HG02763 (cell line): ENCODE results near the gene PIGN.
A peak's percentile ranks its signal among the peaks of the same experiment; 100 is the strongest.

Experiments
- ATAC-seq: cut with Tn5 transposase; IDR thresholded peaks from one replicate; pipeline ENCODE4 v1.9.1; 2021; ENCODE audit warnings: mild to moderate bottlenecking, moderate library complexity; ENCODE audit not compliant: unreplicated experiment

PIGN gene, protein sequence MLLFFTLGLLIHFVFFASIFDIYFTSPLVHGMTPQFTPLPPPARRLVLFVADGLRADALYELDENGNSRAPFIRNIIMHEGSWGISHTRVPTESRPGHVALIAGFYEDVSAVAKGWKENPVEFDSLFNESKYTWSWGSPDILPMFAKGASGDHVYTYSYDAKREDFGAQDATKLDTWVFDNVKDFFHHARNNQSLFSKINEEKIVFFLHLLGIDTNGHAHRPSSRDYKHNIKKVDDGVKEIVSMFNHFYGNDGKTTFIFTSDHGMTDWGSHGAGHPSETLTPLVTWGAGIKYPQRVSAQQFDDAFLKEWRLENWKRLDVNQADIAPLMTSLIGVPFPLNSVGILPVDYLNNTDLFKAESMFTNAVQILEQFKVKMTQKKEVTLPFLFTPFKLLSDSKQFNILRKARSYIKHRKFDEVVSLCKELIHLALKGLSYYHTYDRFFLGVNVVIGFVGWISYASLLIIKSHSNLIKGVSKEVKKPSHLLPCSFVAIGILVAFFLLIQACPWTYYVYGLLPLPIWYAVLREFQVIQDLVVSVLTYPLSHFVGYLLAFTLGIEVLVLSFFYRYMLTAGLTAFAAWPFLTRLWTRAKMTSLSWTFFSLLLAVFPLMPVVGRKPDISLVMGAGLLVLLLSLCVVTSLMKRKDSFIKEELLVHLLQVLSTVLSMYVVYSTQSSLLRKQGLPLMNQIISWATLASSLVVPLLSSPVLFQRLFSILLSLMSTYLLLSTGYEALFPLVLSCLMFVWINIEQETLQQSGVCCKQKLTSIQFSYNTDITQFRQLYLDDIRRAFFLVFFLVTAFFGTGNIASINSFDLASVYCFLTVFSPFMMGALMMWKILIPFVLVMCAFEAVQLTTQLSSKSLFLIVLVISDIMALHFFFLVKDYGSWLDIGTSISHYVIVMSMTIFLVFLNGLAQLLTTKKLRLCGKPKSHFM

DNA sequence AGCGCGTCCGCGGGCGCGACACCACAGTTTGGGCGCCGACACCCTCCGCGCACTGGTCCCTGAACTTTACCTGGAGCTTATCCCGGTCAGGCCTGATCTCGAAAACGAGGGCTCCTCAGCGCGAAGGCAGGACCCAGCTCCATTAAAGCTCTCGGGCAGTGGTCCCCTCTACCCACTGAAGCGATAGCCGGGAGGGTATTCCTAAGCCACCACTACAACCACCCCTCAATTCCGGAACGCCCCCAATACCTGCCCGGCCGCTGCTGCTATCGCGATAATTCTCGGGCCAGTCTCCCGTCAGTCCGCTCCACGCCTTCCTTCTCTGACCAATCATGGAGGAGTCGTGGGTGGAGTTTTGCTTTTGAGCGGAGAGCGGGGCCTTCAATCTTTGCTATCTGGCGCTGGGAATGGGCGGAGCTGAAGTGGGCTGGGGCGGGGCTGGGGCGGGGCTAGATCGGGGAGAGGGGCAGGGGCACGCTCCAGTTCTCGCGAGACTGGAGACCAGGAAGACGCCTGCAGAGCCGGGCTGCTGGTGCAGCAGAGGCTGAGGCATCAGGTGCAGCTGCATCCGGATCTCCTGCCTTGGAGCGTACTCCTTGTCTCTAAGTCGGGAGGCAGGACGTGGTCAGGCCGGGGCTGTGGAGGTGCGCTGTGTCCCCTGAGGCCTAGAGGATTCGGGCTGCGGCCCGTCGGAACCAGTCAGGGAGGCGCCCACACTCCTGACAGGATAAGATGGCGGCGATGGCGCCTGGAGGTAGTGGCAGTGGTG is at the start of gene PIGN, which contains the start of gene RELCH:
PIGN (minus strand) TSS at position 283 of the 769 bp plus-strand sequence. CDS start 25,703 bp downstream, outside the sequence.
RELCH (plus strand) TSS at position 482 of the 769 bp plus-strand sequence; CDS start at position 733, 251 bp downstream.
- ATAC-seq = peak; percentile 92

DNA sequence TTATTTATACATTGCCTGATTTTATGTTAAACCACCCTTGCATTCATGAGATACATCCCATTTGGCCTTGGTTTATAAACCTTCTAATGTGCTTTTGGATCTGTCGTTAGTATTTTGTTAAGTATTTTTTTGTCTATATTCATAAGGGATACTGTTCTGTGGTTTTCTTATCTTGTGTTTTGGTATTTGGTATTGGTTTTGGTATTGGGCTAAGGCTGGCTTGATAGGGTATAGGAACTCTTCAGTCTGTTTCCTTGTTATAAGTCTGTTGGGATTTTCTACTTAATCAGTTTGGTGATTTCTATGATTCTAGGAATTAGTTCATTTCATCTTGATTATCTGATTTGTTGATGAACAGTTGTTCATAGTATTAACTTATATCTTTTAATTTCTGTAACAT is 49.4 kb upstream of the PIGN start:
- no peak for ATAC-seq

DNA sequence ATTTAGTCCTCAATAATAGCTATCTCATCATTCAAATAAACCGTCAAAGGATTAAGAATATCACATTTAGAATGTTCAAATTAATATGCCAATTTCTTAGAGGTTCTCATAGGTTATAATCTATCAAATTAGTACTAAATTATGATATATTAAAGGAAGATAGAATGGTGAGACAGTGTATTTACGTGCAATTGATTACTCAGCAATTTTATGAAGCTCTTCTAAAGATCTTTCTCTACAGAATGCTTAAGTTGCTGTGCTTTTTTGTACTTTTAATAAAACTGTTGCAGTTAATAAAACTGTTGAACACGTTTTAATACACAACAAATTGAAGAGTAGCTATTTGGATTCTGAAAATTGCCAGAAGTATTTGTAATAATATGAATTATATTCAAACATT is 39.2 kb upstream of the PIGN start:
- ATAC-seq = no peak

DNA sequence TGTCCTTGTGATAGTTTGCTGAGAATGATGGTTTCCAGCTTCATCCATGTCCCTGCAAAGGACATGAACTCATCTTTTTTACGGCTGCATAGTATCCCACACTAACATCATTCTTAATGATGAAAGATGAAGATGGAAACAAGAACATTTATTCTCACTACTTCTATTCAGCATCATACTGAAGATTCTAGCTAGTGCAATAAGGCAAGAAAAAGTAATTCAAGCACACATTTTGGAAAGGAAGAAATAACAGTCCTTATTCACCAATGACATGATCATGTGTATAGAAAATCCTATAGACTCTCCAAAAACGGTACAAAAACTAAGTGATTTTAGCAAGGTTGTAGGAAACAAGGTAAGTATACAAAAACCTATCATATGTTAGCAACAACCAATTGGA is 37.4 kb upstream of the PIGN start:
- ATAC-seq = no peak

DNA sequence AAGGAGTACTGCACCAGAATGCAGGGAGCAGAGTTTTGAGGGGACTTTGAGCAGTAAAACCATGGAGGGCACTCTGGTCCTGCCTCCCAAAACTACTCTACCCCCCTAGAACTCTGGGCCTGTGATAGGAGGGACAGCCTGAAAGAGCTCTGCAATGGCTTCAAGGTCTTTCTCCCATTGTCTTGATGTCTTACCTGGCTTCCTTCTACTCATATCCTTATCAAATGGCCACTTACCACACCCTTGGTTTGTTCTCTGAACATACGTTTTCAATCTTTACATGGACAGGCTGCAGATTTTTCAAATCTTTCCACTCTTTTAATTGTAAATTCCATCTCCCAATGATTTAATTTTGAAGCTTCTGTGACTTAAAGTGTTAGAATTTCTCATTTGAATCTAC is 27.9 kb upstream of the PIGN start:
- ATAC-seq = no peak

DNA sequence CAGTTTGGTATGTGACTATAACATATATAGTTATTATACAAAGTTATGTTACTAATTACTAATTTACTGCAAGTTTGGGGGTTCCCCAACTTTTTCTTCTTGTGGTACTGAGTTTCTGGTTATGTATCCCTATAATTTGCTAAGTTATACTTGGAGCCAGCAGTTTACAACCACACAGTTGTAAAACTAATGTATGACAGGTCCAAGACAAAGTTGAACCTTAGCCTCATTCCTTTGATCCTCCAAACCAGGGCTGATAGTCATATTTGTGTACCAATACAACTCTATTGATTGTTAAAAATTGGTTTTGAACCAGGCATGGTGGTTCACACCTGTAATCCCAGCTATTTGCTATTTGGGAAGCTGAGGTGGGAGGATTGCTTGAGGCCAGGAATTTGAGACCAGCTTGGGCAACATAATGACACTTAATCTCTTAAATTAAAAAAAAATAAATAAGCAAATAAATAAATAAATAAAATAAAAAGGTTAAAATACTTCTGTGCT is 24.5 kb upstream of the PIGN start:
- no peak for ATAC-seq

DNA sequence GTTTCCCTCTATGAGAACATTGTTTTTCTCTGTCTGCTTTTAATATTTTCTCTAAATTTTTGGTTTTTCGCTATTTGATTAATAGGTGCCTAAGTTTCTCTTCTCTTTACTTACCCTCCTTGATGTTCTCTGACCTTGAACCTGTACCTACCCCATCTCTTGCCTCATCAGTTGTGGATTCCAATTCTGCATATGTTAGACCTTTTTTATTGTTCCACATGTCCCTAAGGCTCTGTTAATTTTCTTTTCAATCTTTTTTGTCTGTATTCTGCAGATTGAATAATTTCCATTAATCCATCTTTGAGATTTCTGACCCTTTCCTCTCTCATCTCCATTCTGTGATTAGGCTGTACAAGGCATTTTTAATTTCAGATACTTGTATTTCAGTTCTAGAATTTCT is 23.3 kb upstream of the PIGN start:
- no peak for ATAC-seq

DNA sequence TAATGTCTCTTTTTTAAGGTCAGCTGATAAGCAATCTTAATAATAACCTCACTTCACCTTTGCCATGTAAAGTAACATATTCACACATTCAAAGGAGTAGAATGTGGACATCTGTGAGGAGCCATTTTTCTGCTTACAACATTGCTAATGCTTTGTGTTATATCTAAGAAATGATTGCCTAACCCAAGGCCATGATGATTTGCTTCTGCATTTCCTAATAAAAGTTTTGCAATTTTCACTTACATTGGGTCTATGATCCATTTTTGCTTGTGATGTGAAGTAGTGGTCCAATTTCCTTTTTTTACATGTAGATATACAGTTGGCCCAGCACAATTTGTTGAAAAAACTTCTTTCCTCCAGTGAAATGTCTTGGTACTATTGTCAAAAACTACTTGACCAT is 22.2 kb upstream of the PIGN start:
- ATAC-seq = no peak

DNA sequence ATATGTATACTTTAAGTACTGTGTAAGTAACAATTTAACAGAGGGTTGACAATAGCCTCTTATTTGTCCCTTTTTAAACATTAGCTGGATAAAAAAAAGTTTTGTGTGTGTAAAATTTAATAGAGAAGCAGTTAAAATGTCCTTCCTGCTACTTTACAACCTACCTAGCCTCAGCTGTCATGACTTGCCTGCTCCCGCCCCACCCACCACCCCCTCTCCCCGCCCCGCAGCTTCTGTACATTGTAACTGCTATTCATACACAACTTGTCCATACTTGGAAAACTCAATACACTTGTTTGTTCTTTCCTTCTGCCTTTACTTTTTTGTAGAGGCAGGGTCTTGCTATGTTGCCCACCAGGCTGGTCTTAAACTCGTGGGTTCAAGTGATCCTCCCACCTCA is 19.7 kb upstream of the PIGN start:
- ATAC-seq = no peak

DNA sequence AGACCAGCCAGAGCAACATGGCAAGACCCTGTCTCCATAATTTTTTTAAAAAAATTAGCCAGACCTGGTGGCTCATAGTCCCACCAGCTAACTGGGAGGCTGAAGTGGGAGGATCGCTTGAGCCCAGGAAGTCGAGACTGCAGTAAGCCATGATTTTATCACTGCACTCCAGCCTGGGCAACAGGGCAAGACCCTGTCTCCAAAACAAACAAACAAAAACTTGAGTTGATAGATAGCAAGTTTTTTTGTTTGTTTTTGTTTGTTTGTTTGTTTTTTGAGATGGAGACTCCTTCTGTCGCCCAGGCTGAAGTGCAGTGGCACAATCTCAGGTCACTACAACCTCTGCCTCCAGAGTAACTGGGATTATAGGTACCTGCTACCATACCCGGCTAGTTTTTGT is 19.0 kb upstream of the PIGN start:
- no peak for ATAC-seq

DNA sequence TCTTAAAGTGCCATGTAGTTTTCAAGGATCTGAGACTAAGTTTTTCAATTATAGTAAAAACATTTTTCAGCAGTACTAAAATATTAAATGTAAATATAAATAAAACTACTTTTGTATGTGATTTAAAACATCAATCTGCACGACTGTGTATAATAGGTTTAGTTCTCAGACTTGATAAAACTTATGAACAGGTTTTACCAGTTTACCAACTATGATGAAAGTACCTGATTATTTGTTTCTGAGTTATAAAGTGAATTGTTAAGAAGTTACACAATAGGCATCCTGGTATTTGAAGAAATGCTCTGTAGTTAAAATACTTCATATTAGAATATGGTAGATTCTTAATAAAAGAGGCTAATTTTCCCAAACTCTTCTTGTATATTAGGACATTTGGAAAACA is 15.0 kb upstream of the PIGN start:
- ATAC-seq = no peak

DNA sequence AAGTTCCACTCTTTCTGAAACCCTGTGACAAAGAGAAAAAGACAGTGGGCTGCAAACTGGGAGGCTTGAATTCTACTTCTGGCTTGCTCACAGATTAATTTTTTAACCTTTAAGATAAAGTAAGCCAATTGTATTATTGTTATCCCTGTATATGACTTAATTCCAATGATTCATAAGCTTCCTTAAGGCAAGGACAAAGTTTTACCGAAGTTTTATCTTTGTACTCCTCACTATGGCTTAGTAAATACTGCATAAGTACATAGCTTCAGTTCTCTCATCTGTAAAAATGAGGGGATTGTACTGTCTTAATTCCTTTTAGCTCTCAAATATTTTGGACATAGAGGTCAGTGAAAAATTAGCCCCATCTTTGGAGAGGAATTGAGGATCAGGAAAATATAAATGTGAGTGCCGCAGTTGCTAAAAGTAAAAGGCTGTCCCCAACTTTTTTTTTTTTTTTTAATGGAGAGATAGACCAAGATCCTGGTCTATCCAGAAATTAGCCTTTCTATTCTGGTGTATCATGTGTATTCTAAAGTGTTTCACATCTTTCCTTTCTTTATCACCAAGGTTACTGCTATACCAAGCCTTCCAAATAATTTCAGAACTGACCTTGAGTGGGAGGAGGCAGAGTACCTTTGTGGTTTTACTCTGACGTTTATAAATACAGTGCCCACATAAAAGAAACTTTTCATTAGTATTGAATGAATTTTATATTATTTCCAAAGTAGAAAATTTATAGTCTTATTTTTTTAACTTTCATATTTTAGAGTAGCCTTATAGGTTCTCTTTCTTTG is 13.5 kb upstream of the PIGN start:
- ATAC-seq = no peak

DNA sequence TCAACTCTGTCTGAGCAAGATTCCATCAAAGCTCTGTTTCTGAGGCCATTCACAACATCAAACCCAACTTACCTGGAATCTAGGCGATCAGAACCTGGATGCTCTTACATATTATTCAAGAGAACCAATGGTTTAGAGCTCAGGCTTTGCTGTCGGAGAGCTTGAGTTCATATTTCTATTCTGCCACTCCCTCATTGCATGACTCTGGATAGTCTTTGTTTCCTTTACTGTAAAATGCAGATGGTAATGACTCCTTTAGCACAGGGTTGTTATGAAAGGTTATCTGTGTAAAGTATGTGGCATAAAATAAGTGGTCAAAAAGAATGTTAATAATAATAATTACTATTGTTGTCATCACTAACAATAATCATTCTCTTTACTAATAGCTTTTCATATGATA is 12.8 kb upstream of the PIGN start:
- no peak for ATAC-seq

DNA sequence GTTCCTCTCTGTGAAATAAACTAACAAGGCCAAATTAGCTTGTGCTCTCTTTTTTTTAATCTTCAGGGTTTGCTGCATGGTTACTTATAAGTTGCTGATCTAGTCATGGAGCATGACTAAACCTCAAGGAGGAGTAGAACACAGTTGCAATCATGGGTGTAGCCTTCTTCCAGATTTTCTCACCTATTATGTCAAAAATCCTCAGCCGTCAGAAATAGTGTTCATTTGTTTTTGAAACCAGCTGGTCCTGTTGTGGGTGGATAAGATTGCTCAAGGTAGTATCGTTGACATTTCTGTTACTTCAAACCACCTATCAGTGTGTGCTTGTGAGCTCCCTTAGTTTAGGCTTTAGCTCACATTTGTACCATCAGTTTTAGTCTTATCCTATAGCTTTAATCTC is 11.4 kb upstream of the PIGN start:
- no peak for ATAC-seq

DNA sequence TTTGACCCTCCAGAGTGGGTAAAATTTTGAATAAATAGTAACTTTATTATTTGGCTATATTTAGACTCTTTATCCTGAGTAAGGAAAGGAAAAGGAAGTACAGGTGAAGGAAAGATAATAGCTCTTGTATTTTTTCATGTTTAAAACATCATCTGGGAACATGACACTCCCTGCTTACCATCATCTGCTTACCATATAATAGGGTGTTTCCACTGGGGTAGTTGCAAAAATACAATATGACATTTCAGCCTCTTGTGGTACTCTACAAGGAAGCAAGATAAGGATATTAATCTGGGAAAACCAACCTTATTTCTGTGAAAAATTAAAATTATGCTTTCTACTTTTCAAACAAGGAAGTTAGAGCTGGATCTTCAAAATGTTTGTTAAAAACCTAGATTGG is 10.1 kb upstream of the PIGN start:
- no peak for ATAC-seq

DNA sequence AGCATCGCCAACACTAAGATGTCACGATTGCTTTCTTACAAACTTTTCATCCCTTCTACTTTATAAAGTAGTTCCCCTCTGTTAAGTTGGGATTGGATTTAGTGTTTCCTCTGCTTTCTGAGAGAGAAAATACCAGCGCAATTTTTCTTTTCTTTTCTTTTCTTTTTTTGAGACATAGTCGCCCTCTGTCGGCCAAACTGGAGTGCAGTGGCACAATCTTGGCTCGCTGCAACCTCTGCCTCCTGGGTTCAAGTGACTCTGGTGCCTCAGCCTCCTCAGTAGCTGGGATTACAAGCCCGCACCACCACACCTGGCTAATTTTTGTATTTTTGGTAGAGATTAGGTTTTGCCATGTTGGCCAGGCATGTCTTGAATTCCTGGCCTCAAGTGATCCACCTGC is 9.2 kb upstream of the PIGN start:
- no peak for ATAC-seq

DNA sequence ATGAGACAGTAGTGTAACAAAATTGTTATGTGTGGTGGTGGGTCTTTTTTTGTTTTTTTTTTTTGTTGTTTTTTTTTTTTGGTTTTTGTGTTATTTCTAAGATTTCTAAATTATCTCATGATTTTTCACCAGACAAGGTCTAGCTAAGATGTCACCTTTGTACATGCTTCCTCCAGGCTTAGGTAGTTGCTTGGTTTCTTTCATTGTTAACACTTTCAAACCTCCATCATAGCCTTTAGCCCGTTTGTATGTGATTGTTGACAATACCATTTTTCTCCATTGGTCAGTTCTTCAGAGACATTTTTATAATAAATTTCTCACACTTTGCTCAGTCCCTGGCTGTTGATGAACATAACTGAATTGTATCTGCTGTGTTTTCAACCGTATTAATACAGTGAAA is 2.4 kb upstream of the PIGN start:
- ATAC-seq = no peak

DNA sequence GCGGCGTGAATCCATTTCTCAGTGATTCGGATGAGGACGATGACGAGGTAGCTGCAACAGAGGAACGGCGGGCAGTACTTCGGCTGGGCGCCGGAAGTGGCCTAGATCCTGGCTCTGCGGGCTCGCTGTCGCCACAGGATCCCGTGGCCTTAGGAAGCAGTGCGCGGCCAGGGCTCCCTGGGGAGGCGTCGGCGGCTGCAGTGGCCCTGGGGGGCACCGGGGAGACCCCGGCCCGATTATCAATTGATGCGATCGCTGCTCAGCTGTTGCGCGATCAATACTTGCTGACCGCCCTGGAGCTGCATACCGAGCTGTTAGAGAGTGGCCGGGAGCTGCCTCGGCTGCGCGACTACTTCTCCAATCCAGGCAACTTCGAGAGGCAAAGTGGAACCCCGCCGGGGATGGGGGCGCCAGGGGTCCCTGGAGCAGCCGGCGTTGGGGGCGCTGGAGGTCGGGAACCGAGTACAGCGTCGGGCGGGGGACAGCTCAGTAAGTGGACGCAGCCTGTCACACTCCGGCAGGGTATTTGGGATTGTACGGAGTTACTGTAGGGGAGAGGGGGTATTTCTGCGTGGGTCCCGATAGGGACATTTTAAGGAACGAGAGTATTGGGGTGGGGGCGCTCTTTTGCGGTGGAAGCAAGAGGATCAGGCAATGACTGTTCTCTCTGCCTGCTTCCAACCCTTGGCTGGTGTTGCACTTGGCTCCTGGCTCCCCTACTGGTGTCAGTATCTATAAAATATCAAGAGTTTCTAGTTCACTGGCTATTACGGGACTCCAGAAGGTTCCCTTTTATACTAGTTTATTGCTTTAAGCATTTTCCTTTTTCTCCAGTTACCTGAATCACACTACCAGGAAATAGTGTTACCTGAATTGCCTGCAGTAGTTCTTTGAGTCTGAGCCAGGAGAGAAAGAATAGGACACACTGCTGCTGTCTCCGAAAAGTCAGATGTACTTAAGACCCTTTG is 971 bp upstream of the PIGN start:
- peak; percentile 1 for ATAC-seq

DNA sequence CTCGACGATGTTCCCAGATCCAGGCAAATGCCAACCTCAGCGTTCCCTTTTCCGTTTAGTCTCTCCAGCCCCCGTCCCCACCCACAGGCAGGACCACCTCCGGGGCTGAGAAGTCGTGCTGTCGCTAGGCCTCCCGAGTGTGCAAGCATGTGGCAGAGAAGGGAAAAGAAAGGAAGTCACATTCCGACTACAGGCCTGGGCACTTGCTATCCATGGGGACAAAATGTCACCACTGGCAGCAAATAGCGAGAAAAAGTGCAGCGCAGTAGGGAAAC is 420 bp downstream of the PIGN start:
- peak; percentile 2 for ATAC-seq
